ENCODE data around the gene TCEAL4. TPM values are rescaled to one million over a fixed set of nuclear protein-coding genes. Genes with fewer than 3 reads are reported as not detected.

TCEAL4 gene
- total and polyA plus RNA-seq, 2 of the 13 experiments (the other 11 are each of a cell fraction or from before 2014, with no cell fraction given): 12.6 to 31.0 TPM

DNA sequence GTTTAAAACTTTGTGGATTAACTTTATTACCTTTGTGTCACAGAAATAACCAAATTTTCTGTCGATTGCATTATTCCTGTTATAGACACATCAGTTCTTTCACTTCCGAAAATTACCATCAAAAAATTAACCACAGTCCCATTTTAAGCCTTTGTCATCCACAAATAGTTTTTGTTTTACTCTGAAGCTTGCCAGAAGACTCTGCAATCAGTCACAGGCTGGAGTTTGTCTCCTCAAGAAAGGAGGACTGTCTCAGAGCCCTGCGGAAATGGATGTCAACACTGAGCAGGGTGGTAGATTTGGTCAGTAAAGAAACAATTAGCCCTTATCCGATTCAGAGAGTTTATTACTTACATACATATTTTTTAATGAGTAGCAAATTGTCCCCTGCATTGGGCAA is 20.1 kb upstream of the TCEAL4 start (continued):
- TF ChIP-seq, protein P1, sequence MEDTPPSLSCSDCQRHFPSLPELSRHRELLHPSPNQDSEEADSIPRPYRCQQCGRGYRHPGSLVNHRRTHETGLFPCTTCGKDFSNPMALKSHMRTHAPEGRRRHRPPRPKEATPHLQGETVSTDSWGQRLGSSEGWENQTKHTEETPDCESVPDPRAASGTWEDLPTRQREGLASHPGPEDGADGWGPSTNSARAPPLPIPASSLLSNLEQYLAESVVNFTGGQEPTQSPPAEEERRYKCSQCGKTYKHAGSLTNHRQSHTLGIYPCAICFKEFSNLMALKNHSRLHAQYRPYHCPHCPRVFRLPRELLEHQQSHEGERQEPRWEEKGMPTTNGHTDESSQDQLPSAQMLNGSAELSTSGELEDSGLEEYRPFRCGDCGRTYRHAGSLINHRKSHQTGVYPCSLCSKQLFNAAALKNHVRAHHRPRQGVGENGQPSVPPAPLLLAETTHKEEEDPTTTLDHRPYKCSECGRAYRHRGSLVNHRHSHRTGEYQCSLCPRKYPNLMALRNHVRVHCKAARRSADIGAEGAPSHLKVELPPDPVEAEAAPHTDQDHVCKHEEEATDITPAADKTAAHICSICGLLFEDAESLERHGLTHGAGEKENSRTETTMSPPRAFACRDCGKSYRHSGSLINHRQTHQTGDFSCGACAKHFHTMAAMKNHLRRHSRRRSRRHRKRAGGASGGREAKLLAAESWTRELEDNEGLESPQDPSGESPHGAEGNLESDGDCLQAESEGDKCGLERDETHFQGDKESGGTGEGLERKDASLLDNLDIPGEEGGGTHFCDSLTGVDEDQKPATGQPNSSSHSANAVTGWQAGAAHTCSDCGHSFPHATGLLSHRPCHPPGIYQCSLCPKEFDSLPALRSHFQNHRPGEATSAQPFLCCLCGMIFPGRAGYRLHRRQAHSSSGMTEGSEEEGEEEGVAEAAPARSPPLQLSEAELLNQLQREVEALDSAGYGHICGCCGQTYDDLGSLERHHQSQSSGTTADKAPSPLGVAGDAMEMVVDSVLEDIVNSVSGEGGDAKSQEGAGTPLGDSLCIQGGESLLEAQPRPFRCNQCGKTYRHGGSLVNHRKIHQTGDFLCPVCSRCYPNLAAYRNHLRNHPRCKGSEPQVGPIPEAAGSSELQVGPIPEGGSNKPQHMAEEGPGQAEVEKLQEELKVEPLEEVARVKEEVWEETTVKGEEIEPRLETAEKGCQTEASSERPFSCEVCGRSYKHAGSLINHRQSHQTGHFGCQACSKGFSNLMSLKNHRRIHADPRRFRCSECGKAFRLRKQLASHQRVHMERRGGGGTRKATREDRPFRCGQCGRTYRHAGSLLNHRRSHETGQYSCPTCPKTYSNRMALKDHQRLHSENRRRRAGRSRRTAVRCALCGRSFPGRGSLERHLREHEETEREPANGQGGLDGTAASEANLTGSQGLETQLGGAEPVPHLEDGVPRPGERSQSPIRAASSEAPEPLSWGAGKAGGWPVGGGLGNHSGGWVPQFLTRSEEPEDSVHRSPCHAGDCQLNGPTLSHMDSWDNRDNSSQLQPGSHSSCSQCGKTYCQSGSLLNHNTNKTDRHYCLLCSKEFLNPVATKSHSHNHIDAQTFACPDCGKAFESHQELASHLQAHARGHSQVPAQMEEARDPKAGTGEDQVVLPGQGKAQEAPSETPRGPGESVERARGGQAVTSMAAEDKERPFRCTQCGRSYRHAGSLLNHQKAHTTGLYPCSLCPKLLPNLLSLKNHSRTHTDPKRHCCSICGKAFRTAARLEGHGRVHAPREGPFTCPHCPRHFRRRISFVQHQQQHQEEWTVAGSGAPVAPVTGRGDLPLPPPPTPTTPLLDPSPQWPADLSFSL (CRISPR knock-in tag; IDR thresholded peaks at IDR 0.05): no peak

DNA sequence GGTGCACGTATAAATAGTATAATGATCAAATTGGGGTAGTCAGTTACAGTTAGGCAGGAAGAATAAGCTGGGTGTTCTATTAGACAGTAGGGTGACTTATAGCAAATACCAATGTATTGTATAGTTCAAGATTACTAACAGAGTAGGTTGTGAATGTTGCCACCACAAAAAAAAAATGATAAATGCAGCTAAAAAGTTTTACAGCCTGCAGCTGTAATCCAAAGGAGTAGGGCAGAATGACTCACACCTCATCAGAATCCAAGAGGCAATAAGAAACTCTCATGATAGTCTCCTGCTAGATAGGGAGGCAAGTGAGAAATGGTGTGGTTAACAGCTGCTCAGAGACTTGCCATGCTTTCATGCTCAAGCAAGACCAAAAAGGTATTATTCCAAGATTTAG is 19.6 kb upstream of the TCEAL4 start:
- H3K79me2 ChIP-seq (ENCODE audit: insufficient read depth, low read length): no peaks in the 10 kb centered on the region
- ATAC-seq (no peak), FAIRE-seq (no peak), DNase-seq (ENCODE audit: low spot score) (no peak)
- no peak overlapping the region for H3K4me2 ChIP-seq (ENCODE audit: low read depth, low read length)
- CTCF ChIA-PET (ENCODE audit: low intra/inter-chr PET ratio, low total read pairs): no interaction called here
- WGBS (ENCODE audit: low lambda C conversion rate): 18% methylated on average over 1 of the region's 1 CpG
- no peaks in the 10 kb centered on the region for H3K36me3 ChIP-seq (replicated peaks in 1 of 2; ENCODE audit: control insufficient read depth in 1 of 2, insufficient read depth in 2 of 2, low read length in 2 of 2)
- H3K4me1 ChIP-seq (ENCODE audit: insufficient read depth, low read length): no peaks in the 10 kb centered on the region
- BruUV-seq (replicated peaks): no TSS peak
- no peak overlapping the region for H3K4me3 ChIP-seq (replicated peaks in 1 of 3; ENCODE audit: insufficient read depth in 1 of 3, low read depth in 2 of 3, low read length in 3 of 3)
- H3K27ac ChIP-seq (ENCODE audit: extremely low read length, insufficient read depth, low read length): no peak overlapping the region
- intact Hi-C loops (cut with micrococcal nuclease; ENCODE audit: unreplicated experiment): no loop called here
- no peak overlapping the region for H2AFZ ChIP-seq (ENCODE audit: low read length)
- TF ChIP-seq, protein P2, sequence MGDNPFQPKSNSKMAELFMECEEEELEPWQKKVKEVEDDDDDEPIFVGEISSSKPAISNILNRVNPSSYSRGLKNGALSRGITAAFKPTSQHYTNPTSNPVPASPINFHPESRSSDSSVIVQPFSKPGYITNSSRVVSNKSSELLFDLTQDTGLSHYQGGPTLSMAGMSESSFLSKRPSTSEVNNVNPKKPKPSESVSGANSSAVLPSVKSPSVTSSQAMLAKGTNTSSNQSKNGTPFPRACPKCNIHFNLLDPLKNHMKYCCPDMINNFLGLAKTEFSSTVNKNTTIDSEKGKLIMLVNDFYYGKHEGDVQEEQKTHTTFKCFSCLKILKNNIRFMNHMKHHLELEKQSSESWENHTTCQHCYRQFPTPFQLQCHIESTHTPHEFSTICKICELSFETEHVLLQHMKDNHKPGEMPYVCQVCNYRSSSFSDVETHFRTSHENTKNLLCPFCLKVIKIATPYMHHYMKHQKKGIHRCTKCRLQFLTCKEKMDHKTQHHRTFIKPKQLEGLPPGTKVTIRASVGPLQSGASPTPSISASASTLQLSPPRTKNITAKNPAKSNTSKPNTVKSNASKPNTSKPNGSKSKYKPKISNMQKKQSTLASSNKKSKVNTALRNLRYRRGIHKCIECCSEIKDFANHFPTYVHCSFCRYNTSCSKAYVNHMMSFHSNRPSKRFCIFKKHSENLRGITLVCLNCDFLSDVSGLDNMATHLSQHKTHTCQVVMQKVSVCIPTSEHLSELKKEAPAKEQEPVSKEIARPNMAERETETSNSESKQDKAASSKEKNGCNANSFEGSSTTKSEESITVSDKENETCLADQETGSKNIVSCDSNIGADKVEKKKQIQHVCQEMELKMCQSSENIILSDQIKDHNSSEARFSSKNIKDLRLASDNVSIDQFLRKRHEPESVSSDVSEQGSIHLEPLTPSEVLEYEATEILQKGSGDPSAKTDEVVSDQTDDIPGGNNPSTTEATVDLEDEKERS (CRISPR knock-in tag; IDR thresholded peaks at IDR 0.05): no peak
- TF ChIP-seq SMC3 (IDR thresholded peaks at IDR 0.05; ENCODE audit: low read length) (no peak), ZFP82 (CRISPR knock-in tag; IDR thresholded peaks at IDR 0.05; ENCODE audit: borderline replicate concordance) (no peak), ZNF792 (CRISPR knock-in tag; IDR thresholded peaks at IDR 0.05) (no peak), MIER2 (CRISPR knock-in tag; IDR thresholded peaks at IDR 0.05) (no peak), BORCS8-MEF2B (CRISPR knock-in tag; IDR thresholded peaks at IDR 0.05) (no peak), ZNF3 (CRISPR knock-in tag; IDR thresholded peaks at IDR 0.05) (no peak), ZNF263 (CRISPR knock-in tag; IDR thresholded peaks at IDR 0.05) (no peak), PTBP1 (IDR thresholded peaks at IDR 0.05; ENCODE audit: low read depth, low read length, poor library complexity, severe bottlenecking) (no peak), ZNF841 (CRISPR knock-in tag; IDR thresholded peaks at IDR 0.05; ENCODE audit: borderline replicate concordance) (no peak), FOXA1 (IDR thresholded peaks at IDR 0.05) (no peak), FOXA1 (CRISPR knock-in tag; IDR thresholded peaks at IDR 0.05) (no peak)
- TF ChIP-seq, protein P3, sequence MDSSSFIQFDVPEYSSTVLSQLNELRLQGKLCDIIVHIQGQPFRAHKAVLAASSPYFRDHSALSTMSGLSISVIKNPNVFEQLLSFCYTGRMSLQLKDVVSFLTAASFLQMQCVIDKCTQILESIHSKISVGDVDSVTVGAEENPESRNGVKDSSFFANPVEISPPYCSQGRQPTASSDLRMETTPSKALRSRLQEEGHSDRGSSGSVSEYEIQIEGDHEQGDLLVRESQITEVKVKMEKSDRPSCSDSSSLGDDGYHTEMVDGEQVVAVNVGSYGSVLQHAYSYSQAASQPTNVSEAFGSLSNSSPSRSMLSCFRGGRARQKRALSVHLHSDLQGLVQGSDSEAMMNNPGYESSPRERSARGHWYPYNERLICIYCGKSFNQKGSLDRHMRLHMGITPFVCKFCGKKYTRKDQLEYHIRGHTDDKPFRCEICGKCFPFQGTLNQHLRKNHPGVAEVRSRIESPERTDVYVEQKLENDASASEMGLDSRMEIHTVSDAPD (CRISPR knock-in tag; IDR thresholded peaks at IDR 0.05): no peak
- H3K9ac ChIP-seq (ENCODE audit: insufficient read depth, low read depth, low read length): no peak overlapping the region
- no peaks in the 10 kb centered on the region for H4K20me1 ChIP-seq (ENCODE audit: insufficient read depth, low read length)
- POLR2A ChIA-PET: no interaction called here
- in situ Hi-C loops (cut with HindIII; ENCODE audit: extremely low pct_ligation_motif_present, low pct_unique_long_range_greater_than_20kb): no loop called here
- H3K27me3 ChIP-seq (ENCODE audit: control insufficient read depth in 1 of 2, insufficient read depth in 2 of 2, low read length in 2 of 2): no peaks in the 10 kb centered on the region
- no peaks in the 10 kb centered on the region for H3K9me3 ChIP-seq (ENCODE audit: low read length)

Measured in HepG2 (cell line).